Gastrocnemius medialis (tissue), 4 donors: ENCODE measurements around the gene CA4. TPM values are rescaled to one million over a fixed set of nuclear protein-coding genes. Genes with fewer than 3 reads are reported as not detected.
A peak's percentile ranks its signal among the peaks of the same experiment; 100 is the strongest.
"Not testable (repeated sequence)": the region's sequence is repeated elsewhere in the genome, so short reads cannot be mapped to it uniquely, and the experiment has no call there.

Source experiments
- ATAC-seq, 2 donors: fragments of 150-250 bp; one replicate each; pipeline ENCODE4 v1.9.1; 2016
- DNase-seq, 2 donors: peaks; one replicate each; pipeline ENCODE4 v3.0.0-alpha.2; 2019
- H3K27ac ChIP-seq, 4 donors: fragments of 200-600 bp; sonication (generic); 1 replicate in 1 of 4; 2 replicates in 3 of 4; pipeline ENCODE4 v1.5.1; 2016 to 2018; ENCODE audit warnings: mild to moderate bottlenecking in 2 of 4, moderate library complexity in 1 of 4
- H3K27me3 ChIP-seq, 3 donors: fragments of 200-600 bp; sonication (generic) in 2 of 3; 1 replicate in 1 of 3; 2 replicates in 2 of 3; pipeline versions ENCODE4 v1.5.1 to v1.6.0; 2016 to 2019; ENCODE audit warnings: mild to moderate bottlenecking in 1 of 3, moderate library complexity in 1 of 3
- H3K36me3 ChIP-seq, 2 donors: fragments of 200-600 bp; sonication (generic) in 1 of 2; one replicate each; pipeline ENCODE4 v1.5.1; 2017 to 2018
- H3K4me1 ChIP-seq, 2 donors: fragments of 200-600 bp; sonication (generic) in 1 of 2; one replicate each; pipeline ENCODE4 v1.5.1; 2016 to 2017; ENCODE audit warnings: mild to moderate bottlenecking in 2 of 2
- H3K4me3 ChIP-seq, 4 donors: fragments of 200-600 bp; sonication (generic) in 3 of 4; 1 replicate in 1 of 4; 2 replicates in 3 of 4; pipeline ENCODE4 v1.5.1; 2016 to 2019; ENCODE audit warnings: mild to moderate bottlenecking in 2 of 4
- H3K9me3 ChIP-seq, 3 donors: fragments of 200-600 bp; sonication (generic) in 2 of 3; 1 replicate in 1 of 3; 2 replicates in 2 of 3; pipeline ENCODE4 v1.5.1; 2016 to 2019
- POLR2A ChIP-seq, 2 donors: fragments of 450-650 bp; IDR thresholded peaks; one replicate each; pipeline ENCODE4 v1.6.1; 2017; ENCODE audit warnings: antibody characterized with exemption in 2 of 2, mild to moderate bottlenecking in 2 of 2, moderate library complexity in 2 of 2
- in situ Hi-C, 4 donors: fragments of 200-750 bp; cut with MboI; loops; one replicate each; pipeline versions ENCODE4 v1.15.0 to v1.8.0; 2017; ENCODE audit warnings: low sequenced_read_pairs in 4 of 4
- intact Hi-C: fragments of 100-400 bp; cut with DNase I; formaldehyde crosslinking; loops from one replicate; pipeline ENCODE4 v1.15.1; 2023; ENCODE audit warnings: low total_unique reads
- total RNA-seq, 4 donors: library from RNA; depleted of rRNA; stranded (reverse); fragments of >200 nt; gene quantifications; one replicate each; pipeline versions ENCODE4 v1.1.0 to v1.2.3, GENCODE V29; 2016
- TF ChIP-seq, protein P1 (sequence below), 5 experiments: fragments of 450-650 bp in 3 of 5; fragments of 200-600 bp in 2 of 5; sonication (generic) in 2 of 5; IDR thresholded peaks in 4 of 5; conservative IDR thresholded peaks in 1 of 5; 1 replicate in 4 of 5; 2 replicates in 1 of 5; pipeline ENCODE4 v1.5.1; 2016 to 2019; ENCODE audit warnings: antibody characterized with exemption in 5 of 5, mild to moderate bottlenecking in 3 of 5, moderate library complexity in 3 of 5

The CA4 gene
- total RNA-seq, 4 donors from 2014 or later: 6.1 to 9.2 (median 7.2) TPM

DNA sequence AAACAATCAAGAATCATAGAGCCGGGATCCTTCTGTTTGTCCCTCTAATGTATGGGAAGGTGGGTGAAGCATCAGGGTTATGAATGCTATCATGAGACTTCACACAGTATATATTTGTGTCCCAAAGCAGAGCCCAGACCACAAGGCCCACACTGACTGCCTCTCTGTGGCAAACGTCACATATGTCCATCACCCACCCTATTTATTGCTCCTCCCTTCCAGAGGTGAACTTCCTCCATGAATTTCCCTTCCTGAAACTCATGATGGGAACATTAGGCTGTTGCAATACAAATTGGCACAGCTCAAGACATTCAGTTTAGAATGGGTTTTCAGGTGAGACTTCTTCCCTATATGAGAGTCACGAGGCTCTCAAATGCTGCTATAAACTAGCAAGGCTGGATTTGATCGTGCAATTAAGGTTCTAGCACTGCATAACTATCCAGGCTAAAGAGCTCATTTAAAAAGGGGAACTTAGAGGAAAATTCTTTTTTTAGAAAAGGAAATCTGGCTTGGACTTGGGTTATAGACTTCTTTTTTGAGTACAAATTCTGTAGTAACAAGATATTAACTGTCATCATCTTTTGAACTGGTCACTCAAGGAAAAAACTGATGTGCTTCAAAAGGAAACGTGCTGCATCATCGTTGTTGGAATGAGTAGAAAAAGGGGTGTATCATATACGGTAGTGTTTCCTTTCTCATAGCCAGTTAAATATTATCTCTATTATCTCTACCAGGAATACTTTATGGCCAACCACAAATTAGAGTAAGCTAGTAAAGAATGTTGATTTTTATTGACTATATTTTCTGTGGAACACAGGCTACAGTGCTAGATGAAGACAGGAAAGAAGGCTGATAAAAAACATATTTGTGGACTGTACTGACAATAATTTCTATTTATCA lies 37.3 kb downstream of the CA4 start:
- H3K4me1 ChIP-seq, H3K9me3 ChIP-seq, intact Hi-C loops, DNase-seq, H3K4me3 ChIP-seq, ATAC-seq, H3K27me3 ChIP-seq: not testable (repeated sequence)
- Histone ChIP-seq H3K27ac (peak overlapping the region in 1 of 4 donors; percentile 4), H3K36me3 (peaks cover under 1 to 73% of the 10 kb centered on the region in 2 donors)
- in situ Hi-C loops: loop anchor here in 2 of 4 donors (25.0 kb wide), 2 partner anchors 125 to 525 kb away; no protein-coding TSS in a partner anchor

DNA sequence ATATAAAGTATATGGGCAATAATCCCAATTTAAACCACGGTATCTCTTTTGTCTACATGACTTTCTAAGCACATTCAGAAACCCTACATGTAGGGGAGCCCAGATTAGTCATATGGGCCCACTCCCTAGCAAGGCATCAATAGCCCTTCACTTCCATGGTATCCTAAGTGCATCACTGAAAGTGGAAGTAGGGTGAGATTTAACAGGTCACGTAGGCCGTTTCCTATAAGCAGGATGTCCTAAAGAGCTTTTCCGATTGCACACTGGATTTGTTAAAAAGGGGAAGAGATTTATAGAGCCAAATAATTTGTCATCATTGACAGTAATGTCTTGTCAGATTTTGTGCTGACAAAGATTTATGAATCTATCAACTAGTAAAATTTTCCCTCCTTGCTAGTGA lies 39.0 kb downstream of the CA4 start:
- TF ChIP-seq POLR2A (IDR thresholded peaks at IDR 0.05): no peak
- TF ChIP-seq, protein P1, sequence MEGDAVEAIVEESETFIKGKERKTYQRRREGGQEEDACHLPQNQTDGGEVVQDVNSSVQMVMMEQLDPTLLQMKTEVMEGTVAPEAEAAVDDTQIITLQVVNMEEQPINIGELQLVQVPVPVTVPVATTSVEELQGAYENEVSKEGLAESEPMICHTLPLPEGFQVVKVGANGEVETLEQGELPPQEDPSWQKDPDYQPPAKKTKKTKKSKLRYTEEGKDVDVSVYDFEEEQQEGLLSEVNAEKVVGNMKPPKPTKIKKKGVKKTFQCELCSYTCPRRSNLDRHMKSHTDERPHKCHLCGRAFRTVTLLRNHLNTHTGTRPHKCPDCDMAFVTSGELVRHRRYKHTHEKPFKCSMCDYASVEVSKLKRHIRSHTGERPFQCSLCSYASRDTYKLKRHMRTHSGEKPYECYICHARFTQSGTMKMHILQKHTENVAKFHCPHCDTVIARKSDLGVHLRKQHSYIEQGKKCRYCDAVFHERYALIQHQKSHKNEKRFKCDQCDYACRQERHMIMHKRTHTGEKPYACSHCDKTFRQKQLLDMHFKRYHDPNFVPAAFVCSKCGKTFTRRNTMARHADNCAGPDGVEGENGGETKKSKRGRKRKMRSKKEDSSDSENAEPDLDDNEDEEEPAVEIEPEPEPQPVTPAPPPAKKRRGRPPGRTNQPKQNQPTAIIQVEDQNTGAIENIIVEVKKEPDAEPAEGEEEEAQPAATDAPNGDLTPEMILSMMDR (IDR thresholded peaks at IDR 0.05 in 4 of 5, conservative IDR thresholded peaks at IDR 0.05 in 1 of 5): no peak
- ATAC-seq (no peak), DNase-seq (no peak)
- Histone ChIP-seq H3K9me3 (no peaks in the 10 kb centered on the region), H3K4me1 (no peaks in the 10 kb centered on the region), H3K27me3 (no peaks in the 10 kb centered on the region), H3K27ac (no peak overlapping the region), H3K4me3 (no peak overlapping the region), H3K36me3 (peaks cover 0 to 66% of the 10 kb centered on the region in 2 donors)
- in situ Hi-C loops (loop anchor here in 2 of 4 donors (25.0 kb wide), 2 partner anchors 126 to 526 kb away; no protein-coding TSS in a partner anchor), intact Hi-C loops (no loop called here)

DNA sequence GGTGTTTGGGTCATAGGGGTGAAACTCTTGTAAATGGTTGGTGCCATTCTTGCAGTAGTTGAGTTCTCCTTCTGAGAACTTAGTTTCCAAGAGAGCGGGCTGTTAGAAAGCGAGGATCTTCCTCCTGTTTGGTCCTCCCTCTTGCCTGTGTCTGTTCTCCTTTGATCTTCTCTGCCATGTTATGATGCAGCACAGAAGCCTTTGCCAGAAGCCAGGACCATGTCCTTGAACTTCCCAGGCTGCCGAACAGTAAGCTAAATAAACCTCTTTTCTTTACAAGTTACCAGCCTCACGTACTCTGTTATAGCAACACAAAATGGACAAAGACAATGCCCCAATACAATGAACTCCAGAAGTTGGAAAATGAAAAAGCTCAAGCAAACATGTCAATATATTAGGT lies 40.3 kb downstream of the CA4 start:
- intact Hi-C loops: not testable (repeated sequence)
- in situ Hi-C loops: loop anchor here in 2 of 4 donors (25.0 kb wide), 2 partner anchors 128 to 528 kb away; no protein-coding TSS in a partner anchor

DNA sequence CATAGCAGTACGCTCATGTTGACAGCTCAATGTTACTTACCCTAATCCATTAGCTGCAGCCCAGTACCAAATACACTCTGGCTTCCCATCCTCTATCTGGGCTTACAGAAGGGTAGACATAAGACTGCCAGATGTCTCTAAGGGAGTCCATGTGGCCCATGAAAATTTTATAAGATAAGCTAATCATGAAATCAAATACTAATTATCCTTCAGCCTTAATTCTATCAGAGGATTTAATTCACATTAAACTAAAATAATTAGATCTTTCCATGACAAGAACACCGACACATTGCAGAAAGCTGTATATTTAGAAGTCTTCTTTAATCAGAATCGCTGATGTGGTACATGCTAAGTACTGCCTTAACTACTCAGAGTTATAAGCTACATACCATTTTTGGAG lies 43.3 kb downstream of the CA4 start:
- H3K9me3 ChIP-seq, DNase-seq, intact Hi-C loops, H3K27me3 ChIP-seq, H3K27ac ChIP-seq, ATAC-seq, H3K4me3 ChIP-seq, H3K4me1 ChIP-seq: not testable (repeated sequence)
- in situ Hi-C loops: loop anchor here in 2 of 4 donors (25.0 kb wide), 2 partner anchors 131 to 531 kb away; no protein-coding TSS in a partner anchor
- peaks cover 0 to 82% of the 10 kb centered on the region in 2 donors for H3K36me3 ChIP-seq

More for the DNA sequence above, 40.3 kb downstream of the CA4 start:
- ATAC-seq, H3K4me1 ChIP-seq, H3K9me3 ChIP-seq, H3K4me3 ChIP-seq, H3K27me3 ChIP-seq, DNase-seq, H3K27ac ChIP-seq: not testable (repeated sequence)
- H3K36me3 ChIP-seq: peaks cover 0 to 71% of the 10 kb centered on the region in 2 donors

DNA sequence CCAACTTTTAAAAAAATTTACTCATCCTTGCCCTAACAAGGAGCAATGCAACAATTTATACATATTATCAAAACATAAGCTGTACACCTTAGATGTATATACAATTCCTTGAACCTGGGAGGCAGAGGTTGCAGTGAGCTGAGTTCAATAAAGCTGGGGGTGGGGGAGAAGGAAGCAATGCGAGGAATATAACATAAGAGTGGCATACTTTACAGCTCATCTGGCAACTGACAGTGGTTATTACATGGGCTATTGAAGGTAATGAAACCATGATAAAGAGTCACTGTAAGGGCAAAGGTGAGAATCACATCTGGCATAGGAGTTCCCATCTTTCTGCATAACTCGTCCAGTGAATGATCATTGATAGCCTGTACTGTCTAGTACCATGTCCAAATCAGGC lies 43.7 kb downstream of the CA4 start:
- no peaks in the 10 kb centered on the region for H3K9me3 ChIP-seq
- DNase-seq: no peak
- intact Hi-C loops: no loop called here
- no peak for ATAC-seq
- no peaks in the 10 kb centered on the region for H3K4me1 ChIP-seq
- H3K4me3 ChIP-seq: no peak overlapping the region
- H3K36me3 ChIP-seq: peaks cover 0 to 82% of the 10 kb centered on the region in 2 donors
- H3K27me3 ChIP-seq: no peaks in the 10 kb centered on the region
- in situ Hi-C loops: loop anchor here in 2 of 4 donors (25.0 kb wide), 2 partner anchors 131 to 531 kb away; no protein-coding TSS in a partner anchor
- TF ChIP-seq POLR2A (IDR thresholded peaks at IDR 0.05): no peak
- TF ChIP-seq, protein P1 (IDR thresholded peaks at IDR 0.05 in 4 of 5, conservative IDR thresholded peaks at IDR 0.05 in 1 of 5): no peak
- H3K27ac ChIP-seq: no peak overlapping the region

DNA sequence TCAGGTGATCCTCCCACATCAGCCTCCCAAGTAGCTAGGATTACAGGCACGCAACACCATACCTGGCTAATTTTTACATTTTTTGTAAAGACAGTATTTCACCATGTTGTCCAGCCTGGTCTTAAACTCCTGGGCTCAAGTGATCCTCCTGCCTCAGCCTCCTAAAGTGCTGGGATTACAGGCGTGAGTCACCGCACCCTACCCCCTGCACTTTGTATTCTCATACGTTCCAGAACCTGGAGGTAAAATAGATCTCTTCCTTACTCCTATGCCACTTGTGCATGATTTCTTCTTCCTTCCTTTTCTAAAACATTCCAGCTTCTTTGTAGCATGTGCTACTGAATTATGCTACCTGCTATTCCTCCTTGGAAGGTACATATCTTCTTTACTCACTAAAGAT lies 44.4 kb downstream of the CA4 start:
- DNase-seq, H3K4me1 ChIP-seq, H3K9me3 ChIP-seq, H3K27ac ChIP-seq, ATAC-seq, H3K27me3 ChIP-seq, H3K4me3 ChIP-seq, intact Hi-C loops: not testable (repeated sequence)
- H3K36me3 ChIP-seq: peaks cover 0 to 82% of the 10 kb centered on the region in 2 donors
- in situ Hi-C loops: loop anchor here in 2 of 4 donors (25.0 kb wide), 2 partner anchors 132 to 532 kb away; no protein-coding TSS in a partner anchor

DNA sequence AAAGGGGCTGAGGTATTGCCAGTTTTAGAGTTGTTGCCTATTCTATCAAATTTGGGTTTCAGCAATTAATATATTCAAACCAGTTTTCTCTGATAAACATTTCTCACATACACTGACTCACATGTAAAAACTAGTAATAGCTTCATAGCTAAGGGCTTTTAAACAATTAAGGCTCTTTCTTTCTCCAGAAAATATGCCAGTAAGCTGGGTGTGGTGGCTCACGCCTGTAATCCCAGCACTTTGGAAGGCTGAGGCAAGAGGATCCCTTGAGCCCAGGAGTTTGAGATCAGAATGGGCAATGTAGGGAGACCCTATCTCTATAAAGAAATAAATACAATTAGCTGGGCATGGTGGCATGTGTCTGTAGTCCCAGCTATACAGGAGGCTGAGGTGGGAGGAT lies 48.9 kb downstream of the CA4 start:
- H3K36me3 ChIP-seq: peaks cover 0 to 49% of the 10 kb centered on the region in 2 donors
- H3K4me3 ChIP-seq, intact Hi-C loops, H3K9me3 ChIP-seq, H3K27ac ChIP-seq, DNase-seq, H3K27me3 ChIP-seq, H3K4me1 ChIP-seq, ATAC-seq: not testable (repeated sequence)
- in situ Hi-C loops: loop anchor here in 2 of 4 donors (25.0 kb wide), 2 partner anchors 136 to 536 kb away; no protein-coding TSS in a partner anchor

DNA sequence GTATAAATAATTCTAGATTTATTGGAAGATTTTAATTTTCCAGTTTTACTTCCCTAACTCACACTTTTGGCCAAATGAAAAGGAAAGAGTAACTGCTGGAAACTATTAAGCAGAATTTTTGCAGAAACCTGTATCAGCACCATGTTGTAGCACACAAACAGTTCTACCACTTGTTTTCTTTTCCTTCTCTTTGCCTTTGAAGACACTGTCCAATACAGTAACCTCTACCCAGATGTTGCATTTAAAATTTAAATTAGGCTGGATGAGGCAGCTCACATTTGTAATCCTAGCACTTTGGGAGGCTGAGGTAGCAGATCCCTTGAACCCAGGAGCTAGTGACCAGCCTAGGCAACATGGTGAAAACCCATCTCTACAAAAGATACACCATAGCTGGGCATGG lies 56.0 kb downstream of the CA4 start:
- H3K4me3 ChIP-seq, H3K27ac ChIP-seq, in situ Hi-C loops, ATAC-seq, H3K9me3 ChIP-seq, DNase-seq, intact Hi-C loops, H3K27me3 ChIP-seq, H3K36me3 ChIP-seq, H3K4me1 ChIP-seq: not testable (repeated sequence)

DNA sequence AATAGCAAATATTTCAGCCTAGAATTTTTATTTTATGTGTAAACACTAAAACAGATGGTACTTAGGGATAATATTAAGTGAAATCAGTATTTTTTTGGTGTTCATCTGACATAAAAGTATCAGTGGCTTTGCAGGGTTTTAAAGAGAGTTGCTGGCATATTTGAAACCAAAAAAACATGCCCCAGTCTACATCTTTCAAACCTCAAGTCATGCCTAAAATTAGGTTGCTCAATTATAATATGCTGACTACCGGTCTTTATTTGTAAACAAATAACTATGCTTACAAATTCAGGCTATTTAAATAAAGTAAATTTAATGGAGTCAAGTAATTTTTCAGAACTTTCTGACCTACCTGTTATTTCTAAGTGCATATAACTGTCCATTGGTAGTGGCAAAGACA lies 58.5 kb downstream of the CA4 start:
- in situ Hi-C loops, H3K27ac ChIP-seq, ATAC-seq, H3K4me1 ChIP-seq, DNase-seq, H3K9me3 ChIP-seq, H3K4me3 ChIP-seq, H3K36me3 ChIP-seq, intact Hi-C loops, H3K27me3 ChIP-seq: not testable (repeated sequence)
